Lung microvascular endothelial cell (primary cell): ENCODE results near the gene PSG7. TPM values are rescaled to one million over a fixed set of nuclear protein-coding genes. Genes with fewer than 3 reads are reported as not detected.
"Not testable (repeated sequence)": the region's sequence is repeated elsewhere in the genome, so short reads cannot be mapped to it uniquely, and the experiment has no call there.

Experiments
- DNase-seq, 2 donors: peaks; one replicate each; pipeline versions ENCODE4 v3.0.0 to v3.0.0-alpha.2; 2010; ENCODE audit warnings: low read depth in 2 of 2
- total RNA-seq: library from RNA; depleted of rRNA; stranded (reverse); fragments of >200 nt; gene quantifications from 2 replicates; pipeline ENCODE4 v1.2.1, GENCODE V29; 2014

Gene PSG7
- not detected in 2 replicates for total RNA-seq

- not testable (repeated sequence) for DNase-seq
These were observed at the start of gene PSG7 for GRCh38 chr19:42937107-42937506. Gene PSG7, minus strand, starts transcription at chr19:42937207. Its CDS starts 131 bp downstream, at chr19:42937076.

GRCh38 chr19:42985588-42985987 lies 48.6 kb upstream of the PSG7 start:
- peak in 1 of 2 donors; percentile 1 for DNase-seq

- DNase-seq: not testable (repeated sequence)
These were observed 45.1 kb upstream of the PSG7 start for GRCh38 chr19:42982111-42982510.

- DNase-seq: not testable (repeated sequence)
These were observed 34.4 kb upstream of the PSG7 start for GRCh38 chr19:42971451-42971850.

GRCh38 chr19:42965176-42965575 lies 28.2 kb upstream of the PSG7 start:
- DNase-seq: no peak

GRCh38 chr19:42961119-42961518 lies 24.1 kb upstream of the PSG7 start:
- no peak for DNase-seq

GRCh38 chr19:42952126-42952525 lies 15.1 kb upstream of the PSG7 start:
- DNase-seq: peak in 1 of 2 donors; percentile 52

- not testable (repeated sequence) for DNase-seq
These were observed 14.5 kb upstream of the PSG7 start for GRCh38 chr19:42951476-42951875.

GRCh38 chr19:42942187-42942789 lies 5.3 kb upstream of the PSG7 start:
- DNase-seq: peak; percentile 17 to 54

GRCh38 chr19:42934726-42935125 lies 2.3 kb downstream of the PSG7 start:
- not testable (repeated sequence) for DNase-seq

- peak; percentile 75 to 88 for DNase-seq
These were observed 2.8 kb downstream of the PSG7 start for GRCh38 chr19:42934183-42934582.

- DNase-seq: peak in 1 of 2 donors; percentile 10
These were observed 3.6 kb downstream of the PSG7 start for GRCh38 chr19:42933412-42933811.

- DNase-seq: peak; percentile 76 to 91
These were observed 4.4 kb downstream of the PSG7 start for GRCh38 chr19:42932485-42933101.

- DNase-seq: peak; percentile 49 to 51
These were observed 6.8 kb downstream of the PSG7 start for GRCh38 chr19:42930214-42930613.

- no peak for DNase-seq
These were observed 8.1 kb downstream of the PSG7 start for GRCh38 chr19:42928896-42929295.

GRCh38 chr19:42926781-42927180 lies 10.2 kb downstream of the PSG7 start:
- no peak for DNase-seq

GRCh38 chr19:42923106-42923505 lies 13.9 kb downstream of the PSG7 start:
- peak; percentile 54 to 68 for DNase-seq

GRCh38 chr19:42920971-42921370 lies 16.0 kb downstream of the PSG7 start:
- DNase-seq: not testable (repeated sequence)

GRCh38 chr19:42919757-42920079 lies 17.3 kb downstream of the PSG7 start:
- DNase-seq: no peak

- peak; percentile 22 to 30 for DNase-seq
These were observed 17.8 kb downstream of the PSG7 start for GRCh38 chr19:42919070-42919756.

GRCh38 chr19:42918377-42919069 lies 18.5 kb downstream of the PSG7 start:
- DNase-seq: not testable (repeated sequence)

- DNase-seq: not testable (repeated sequence)
These were observed 19.4 kb downstream of the PSG7 start, which contains the start of gene PSG6 for GRCh38 chr19:42917634-42918033. Gene PSG6, minus strand, starts transcription at chr19:42917894. Its CDS starts 102 bp downstream, at chr19:42917792.
